ENCODE data around the gene CCDC182.

CCDC182 gene

DNA sequence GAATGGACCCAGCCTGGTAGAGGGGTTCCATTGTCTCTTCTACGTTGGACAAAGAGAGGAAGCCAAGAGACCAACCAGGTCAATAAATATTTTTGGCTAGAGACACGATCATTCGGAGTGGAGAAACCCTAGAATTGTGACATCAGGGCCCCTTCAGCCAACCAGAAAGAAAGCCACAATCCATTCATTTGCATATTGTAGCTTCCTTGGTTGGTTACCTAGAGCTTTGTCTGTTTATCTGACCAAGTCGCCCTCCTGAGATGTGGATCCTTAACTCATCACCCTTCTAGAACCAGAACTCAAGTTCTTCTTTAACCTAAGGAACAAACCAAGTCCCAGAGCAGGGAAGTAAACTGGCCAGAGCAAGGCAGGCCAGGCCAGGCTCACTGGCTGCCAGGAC, at the start of gene CCDC182:
Gene CCDC182 (minus strand): TSS at position 58 of the 400 bp plus-strand sequence. CDS start 27 bp downstream, at position 31.
- peak within 1 kb of the TSS; percentile 3; the same call in 1 of the 2 replicates for H3K27ac ChIP-seq
- H3K4me3 ChIP-seq (ENCODE audit: low read depth, low read length): no peak within 1 kb of the TSS
- no peaks in the 10 kb centered on the region for H3K36me3 ChIP-seq
- H3K9me3 ChIP-seq (ENCODE audit: severe bottlenecking): peaks cover 4% of the 10 kb centered on the region
- TF ChIP-seq, protein P1, sequence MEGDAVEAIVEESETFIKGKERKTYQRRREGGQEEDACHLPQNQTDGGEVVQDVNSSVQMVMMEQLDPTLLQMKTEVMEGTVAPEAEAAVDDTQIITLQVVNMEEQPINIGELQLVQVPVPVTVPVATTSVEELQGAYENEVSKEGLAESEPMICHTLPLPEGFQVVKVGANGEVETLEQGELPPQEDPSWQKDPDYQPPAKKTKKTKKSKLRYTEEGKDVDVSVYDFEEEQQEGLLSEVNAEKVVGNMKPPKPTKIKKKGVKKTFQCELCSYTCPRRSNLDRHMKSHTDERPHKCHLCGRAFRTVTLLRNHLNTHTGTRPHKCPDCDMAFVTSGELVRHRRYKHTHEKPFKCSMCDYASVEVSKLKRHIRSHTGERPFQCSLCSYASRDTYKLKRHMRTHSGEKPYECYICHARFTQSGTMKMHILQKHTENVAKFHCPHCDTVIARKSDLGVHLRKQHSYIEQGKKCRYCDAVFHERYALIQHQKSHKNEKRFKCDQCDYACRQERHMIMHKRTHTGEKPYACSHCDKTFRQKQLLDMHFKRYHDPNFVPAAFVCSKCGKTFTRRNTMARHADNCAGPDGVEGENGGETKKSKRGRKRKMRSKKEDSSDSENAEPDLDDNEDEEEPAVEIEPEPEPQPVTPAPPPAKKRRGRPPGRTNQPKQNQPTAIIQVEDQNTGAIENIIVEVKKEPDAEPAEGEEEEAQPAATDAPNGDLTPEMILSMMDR (IDR thresholded peaks at IDR 0.05; ENCODE audit: low read depth, low read length): no peak
- no peak for DNase-seq
- no peaks in the 10 kb centered on the region for H3K27me3 ChIP-seq (ENCODE audit: insufficient read depth, low read depth, severe bottlenecking)

DNA sequence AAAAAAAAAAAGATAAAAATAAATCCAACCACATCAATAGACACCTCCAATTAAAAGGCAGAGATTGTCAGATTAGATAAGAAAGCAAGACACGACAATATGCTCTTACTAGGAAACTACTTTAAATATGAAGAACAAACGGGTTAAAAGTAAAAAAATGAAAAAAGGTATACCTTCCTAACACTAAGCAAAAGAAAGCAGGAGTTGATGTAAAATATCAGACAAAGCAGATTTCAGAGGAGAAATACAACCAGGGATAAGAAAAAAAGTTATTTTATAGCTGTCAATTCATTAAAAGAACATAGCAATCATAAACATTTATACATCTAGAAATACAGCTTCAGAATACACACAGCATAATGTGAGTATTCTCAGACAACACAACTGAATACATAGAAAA, 49.7 kb upstream of the CCDC182 start:
- Histone ChIP-seq H3K4me3 (ENCODE audit: low read depth, low read length) (no peak overlapping the region), H3K27me3 (ENCODE audit: insufficient read depth, low read depth, severe bottlenecking) (no peaks in the 10 kb centered on the region), H3K27ac (no peak overlapping the region), H3K36me3 (no peaks in the 10 kb centered on the region), H3K9me3 (ENCODE audit: severe bottlenecking) (peaks cover 10% of the 10 kb centered on the region)
- no peak for DNase-seq
- TF ChIP-seq, protein P1 (IDR thresholded peaks at IDR 0.05; ENCODE audit: low read depth, low read length): no peak

DNA sequence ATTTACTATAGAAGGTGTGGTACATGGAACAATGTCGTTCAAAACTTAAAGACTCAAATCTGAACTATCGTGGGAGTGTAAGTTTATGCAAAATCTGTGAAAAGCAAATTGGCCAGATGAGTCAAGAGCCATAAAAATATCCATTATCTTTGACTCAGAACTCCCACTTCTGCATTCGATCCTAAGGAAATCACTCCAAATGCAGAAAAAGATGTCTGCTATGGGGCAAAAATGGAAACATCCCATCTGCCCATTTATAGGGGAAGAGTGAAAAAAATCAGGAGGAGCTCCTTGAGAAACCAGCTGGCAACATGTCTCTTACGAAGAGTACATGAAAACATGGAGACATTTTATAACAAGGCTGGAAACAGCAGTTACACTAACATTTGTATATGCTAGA, 43.6 kb upstream of the CCDC182 start:
- Histone ChIP-seq H3K27ac (no peak overlapping the region), H3K4me3 (ENCODE audit: low read depth, low read length) (no peak overlapping the region), H3K27me3 (ENCODE audit: insufficient read depth, low read depth, severe bottlenecking) (no peaks in the 10 kb centered on the region), H3K36me3 (no peaks in the 10 kb centered on the region), H3K9me3 (ENCODE audit: severe bottlenecking) (peaks cover 5% of the 10 kb centered on the region)
- TF ChIP-seq, protein P1 (IDR thresholded peaks at IDR 0.05; ENCODE audit: low read depth, low read length): no peak
- no peak for DNase-seq

DNA sequence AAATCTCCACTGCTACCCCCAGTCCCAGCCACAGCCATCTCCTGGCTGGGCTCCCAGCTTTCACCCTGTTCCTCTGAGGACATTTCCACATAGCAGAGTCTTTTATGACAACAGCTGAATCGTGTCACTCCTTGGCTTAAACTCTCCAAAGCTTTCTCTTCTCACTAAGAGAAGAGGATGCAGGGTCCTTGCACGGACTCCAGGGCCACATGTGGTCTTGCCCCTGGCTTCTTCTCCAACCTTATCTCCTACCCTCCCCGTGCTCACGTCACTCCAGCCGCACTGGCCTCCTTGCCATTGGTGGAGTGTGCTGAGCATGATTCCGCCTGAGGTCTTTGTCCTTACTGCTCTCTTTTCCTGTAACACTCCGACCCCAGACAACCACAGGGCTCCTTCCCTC, 39.9 kb upstream of the CCDC182 start:
- peak overlapping the region; percentile 85 for H3K27ac ChIP-seq
- no peak for DNase-seq
- TF ChIP-seq, protein P1 (IDR thresholded peaks at IDR 0.05; ENCODE audit: low read depth, low read length): no peak
- no peaks in the 10 kb centered on the region for H3K36me3 ChIP-seq
- H3K9me3 ChIP-seq (ENCODE audit: severe bottlenecking): no peaks in the 10 kb centered on the region
- no peaks in the 10 kb centered on the region for H3K27me3 ChIP-seq (ENCODE audit: insufficient read depth, low read depth, severe bottlenecking)
- no peak overlapping the region for H3K4me3 ChIP-seq (ENCODE audit: low read depth, low read length)

DNA sequence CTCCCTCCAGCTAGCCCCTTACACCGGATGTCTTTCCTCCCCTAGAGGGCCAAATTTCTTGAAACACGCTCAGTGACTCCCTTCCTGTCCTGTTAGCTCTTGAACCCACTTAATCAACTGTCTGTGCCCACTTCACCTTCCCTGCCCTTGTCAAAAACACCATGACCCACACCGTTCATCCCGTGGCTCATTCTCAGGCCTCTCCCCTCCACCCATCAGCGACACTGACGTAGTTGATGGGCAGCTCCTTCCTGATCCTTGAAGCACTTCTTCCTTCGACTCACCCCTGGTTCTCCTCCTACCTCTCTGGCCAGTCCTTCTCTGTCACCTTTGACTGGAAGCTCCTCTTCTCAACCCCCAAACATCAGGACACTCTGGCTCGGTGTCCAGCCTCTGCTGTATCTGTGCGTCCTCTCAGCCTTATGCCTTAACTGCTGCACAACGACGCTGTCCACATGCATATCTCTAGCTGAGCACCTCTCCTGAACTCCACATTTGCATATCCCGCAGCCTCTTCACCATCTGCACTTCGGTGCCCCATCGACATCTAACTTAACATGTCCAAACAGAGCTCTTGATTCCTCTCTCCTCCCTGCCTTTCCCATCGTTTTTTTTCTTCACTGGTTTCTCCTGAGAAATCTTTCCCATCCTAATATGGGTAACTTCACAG, 39.3 kb upstream of the CCDC182 start:
- Histone ChIP-seq H3K27ac (peak overlapping the region; percentile 85), H3K4me3 (ENCODE audit: low read depth, low read length) (no peak overlapping the region), H3K27me3 (ENCODE audit: insufficient read depth, low read depth, severe bottlenecking) (no peaks in the 10 kb centered on the region), H3K36me3 (no peaks in the 10 kb centered on the region), H3K9me3 (ENCODE audit: severe bottlenecking) (no peaks in the 10 kb centered on the region)
- TF ChIP-seq, protein P1 (IDR thresholded peaks at IDR 0.05; ENCODE audit: low read depth, low read length): 0 out of 2 replicates have a peak, but pooled peaks have one; percentile 14
- DNase-seq: no peak

DNA sequence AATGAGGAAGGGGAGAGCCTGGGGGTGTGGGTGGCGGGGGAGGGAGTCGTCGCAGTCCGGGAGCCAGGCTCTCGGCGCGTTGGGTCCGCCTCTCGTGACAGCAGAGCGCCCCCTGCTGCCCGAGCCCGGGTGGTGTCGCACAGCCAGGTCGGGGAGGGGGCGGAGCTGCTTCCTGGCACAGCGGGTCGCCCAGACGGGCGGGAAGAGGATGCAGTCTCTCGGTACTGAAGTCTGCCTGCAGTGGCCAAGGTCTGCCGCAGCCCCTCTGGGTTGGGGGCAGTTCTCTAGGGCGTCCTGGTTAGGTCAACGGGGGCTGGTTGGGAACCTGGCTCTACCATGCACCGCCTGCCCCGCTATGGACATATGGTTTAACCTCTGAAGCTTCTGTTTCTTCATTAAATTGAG, 38.2 kb upstream of the CCDC182 start:
- peak overlapping the region; percentile 37 for H3K4me3 ChIP-seq (ENCODE audit: low read depth, low read length)
- no peaks in the 10 kb centered on the region for H3K36me3 ChIP-seq
- H3K27ac ChIP-seq: peak overlapping the region; percentile 85
- H3K27me3 ChIP-seq (ENCODE audit: insufficient read depth, low read depth, severe bottlenecking): no peaks in the 10 kb centered on the region
- H3K9me3 ChIP-seq (ENCODE audit: severe bottlenecking): no peaks in the 10 kb centered on the region
- peak; percentile 97 for DNase-seq
- TF ChIP-seq, protein P1 (IDR thresholded peaks at IDR 0.05; ENCODE audit: low read depth, low read length): peak; percentile 97

Measured in WERI-Rb-1 (cell line).